HG03280 (cell line): Measurements from ENCODE around the gene SYNJ2BP.
"Not testable (repeated sequence)": the region's sequence is repeated elsewhere in the genome, so short reads cannot be mapped to it uniquely, and the experiment has no call there.

Source experiments
- ATAC-seq: cut with Tn5 transposase; IDR thresholded peaks from one replicate; pipeline ENCODE4 v1.9.1; 2021; ENCODE audit warnings: mild to moderate bottlenecking, moderate library complexity; ENCODE audit not compliant: unreplicated experiment

SYNJ2BP gene

GRCh38 chr14:70416725-70417349 lies at the start of gene SYNJ2BP:
SYNJ2BP (minus strand) TSS chr14:70417090; CDS start chr14:70416963, 127 bp downstream.
- no peak for ATAC-seq

DNA sequence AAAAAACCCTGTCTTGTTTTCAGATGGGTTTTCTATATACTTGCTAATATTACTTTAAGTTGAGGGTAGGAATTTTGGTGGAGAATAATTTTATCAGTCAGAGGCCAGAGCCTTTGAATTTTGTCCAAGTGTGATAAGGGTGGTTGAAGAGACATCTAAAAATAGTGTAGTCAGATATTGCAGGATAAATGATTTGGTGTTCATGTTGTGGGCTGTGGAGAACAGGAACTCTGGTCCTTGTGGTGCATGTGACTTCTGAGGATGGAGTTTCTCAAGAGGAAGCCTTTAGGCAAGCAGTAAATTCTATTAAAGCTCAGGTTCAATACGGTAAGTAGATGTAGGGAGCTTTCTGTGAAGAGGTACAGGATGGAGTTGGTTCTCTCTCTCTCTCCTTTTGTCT lies 37.8 kb upstream of the SYNJ2BP start:
- ATAC-seq = no peak

GRCh38 chr14:70451874-70452273 lies 35.0 kb upstream of the SYNJ2BP start, which contains the start of gene ADAM21:
ADAM21 (plus strand) TSS chr14:70452174; CDS start chr14:70457500, 5,326 bp downstream.
- no peak for ATAC-seq

DNA sequence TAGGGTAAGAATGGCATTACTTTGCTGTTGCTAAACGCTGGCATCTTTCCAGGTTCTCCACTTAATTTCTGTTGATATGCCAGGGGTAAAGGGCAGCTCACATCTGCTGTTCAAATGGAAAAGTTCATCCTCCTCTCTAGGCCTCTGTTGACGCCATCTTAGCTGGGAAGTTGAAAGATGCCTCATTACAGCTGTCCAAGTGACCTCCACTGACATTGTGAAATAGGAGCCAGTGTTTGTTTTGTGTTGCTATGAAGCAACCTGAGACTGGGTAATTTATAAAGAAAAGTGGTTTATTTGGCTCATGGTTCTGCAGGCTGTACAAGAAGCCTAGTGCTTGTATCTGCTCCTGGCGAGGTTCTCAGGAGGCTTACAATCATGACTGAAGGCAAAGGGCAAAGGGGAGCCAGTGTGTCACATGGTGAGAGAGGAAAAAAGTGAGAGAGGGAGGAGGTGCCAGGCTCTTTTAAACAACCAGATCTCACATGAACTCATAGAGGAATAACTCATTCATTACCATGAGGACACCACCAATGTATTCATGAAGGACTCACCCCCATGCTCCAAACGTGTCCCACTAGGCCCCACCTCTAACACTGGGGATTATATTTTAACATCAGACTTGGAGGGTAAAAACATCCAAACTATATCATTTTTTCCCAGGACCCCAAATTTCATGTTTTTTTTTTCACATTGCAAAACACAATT lies 31.9 kb upstream of the SYNJ2BP start:
- ATAC-seq = no peak

GRCh38 chr14:70442750-70443149 lies 25.9 kb upstream of the SYNJ2BP start:
- no peak for ATAC-seq

GRCh38 chr14:70441641-70442040 lies 24.8 kb upstream of the SYNJ2BP start:
- ATAC-seq = no peak

DNA sequence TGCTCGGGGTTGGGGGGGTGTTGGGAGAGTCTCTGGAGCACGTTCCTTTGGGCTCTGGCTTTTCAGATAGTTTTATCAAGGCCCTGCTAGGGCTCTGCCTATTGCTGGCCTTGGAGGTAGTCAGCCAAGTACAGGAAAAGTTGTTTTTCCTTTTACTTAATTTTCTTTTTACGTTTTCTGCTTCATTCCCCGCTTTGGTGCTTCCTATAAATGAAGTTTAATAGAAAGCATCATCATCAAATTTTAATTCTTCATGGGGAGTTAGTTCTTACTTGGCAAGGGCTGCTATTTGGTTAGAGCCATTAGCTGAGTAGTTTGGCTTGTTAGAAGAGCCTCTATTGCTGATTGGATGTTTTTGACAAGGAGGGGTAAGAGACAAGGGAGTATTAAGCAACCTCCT lies 20.0 kb upstream of the SYNJ2BP start:
- ATAC-seq = no peak

DNA sequence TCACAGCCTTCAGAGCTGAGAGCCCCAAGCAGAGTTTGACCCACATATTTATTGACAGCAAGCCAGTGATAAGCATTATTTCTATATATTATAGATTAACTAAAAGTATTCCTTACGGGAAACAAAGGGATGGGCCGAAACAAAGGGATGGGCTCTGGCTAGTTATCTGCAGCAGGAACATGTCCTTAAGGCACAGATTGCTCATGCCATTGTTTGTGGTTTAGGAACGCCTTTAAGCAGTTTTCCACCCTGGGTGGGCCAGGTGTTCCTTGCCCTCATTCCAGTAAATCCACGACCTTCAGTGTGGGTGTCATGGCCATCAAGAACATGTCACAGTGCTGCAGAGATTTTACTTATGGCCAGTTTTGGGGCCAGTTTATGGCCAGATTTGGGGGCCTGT lies 9.7 kb upstream of the SYNJ2BP start:
- ATAC-seq = not testable (repeated sequence)

DNA sequence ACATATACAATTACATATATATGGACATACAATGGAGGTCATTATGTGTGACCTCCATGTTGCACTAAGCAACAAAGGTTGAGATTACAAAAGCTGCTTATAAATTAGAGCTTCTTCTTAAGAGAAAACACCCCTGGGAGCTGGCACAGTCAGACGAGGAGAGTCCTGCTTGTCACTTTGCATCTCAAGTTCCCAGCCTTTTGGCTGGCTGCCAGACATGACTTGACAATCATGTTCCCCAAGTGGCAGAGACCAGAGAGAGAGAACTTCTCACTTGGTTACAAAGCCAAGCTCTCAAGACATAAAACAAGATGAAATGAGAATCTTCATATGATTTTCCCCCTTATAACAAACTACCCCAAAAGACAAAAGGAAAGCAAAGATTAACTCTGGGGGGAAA lies 8.5 kb upstream of the SYNJ2BP start:
- no peak for ATAC-seq

- ATAC-seq = no peak
Measured at GRCh38 chr14:70422538-70422937, 5.6 kb upstream of the SYNJ2BP start.

GRCh38 chr14:70419270-70419931 lies 2.5 kb upstream of the SYNJ2BP start:
- ATAC-seq = not testable (repeated sequence)

DNA sequence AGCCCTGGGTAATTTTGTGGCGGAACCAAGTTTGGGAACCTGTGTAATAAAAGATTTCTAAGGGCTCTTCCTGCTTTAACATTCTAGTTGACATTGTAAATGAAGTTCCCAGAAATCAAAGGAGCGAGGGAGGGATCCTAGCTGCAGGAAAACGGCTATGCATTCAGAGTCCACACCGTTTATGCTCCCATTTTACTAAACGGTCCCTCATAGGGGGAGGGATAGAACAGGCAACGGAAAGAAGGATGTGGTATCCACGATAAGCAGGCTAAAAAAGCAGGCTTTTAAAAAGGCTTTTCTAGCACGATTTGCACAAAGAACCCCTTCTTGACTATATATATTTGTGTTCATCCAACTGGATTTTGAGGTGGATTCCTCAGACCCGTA lies 559 bp downstream of the SYNJ2BP start:
- no peak for ATAC-seq

DNA sequence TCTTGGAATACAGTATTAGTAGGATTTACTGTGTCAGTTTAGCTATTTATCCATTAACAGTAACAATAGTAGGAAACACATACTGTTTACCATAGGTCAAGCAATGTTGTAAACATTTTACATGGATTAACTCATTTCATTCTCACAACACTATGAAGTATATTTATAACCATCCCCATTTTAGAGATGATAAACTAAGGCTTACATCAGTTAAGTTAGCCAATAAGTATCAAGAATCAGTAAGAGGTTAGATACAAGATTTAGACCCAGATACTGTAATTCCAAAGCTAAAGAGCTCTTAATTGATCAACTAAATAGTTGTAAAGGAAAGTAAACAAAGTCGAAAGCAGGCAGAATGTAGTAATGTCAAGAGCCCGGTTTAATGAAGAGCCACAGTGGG lies 1.1 kb downstream of the SYNJ2BP start:
- no peak for ATAC-seq

DNA sequence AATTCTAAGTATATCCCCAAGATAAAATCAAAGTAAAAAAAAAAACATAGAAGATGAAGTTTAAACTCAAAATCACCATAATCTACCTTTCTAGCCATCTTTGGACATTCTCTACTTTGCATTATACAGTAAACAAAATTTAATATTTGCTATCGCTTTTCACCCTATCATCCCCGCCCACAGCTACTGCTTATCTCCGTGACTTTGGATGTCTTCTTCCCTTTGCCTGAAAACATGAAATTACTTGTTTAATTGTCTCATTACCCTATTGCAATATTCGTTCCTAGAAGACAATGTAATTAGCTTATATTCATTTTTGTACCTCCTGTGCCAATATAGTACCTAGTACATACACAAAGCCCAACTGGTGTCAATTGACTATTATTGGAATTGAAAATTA lies 9.3 kb downstream of the SYNJ2BP start:
- no peak for ATAC-seq

- ATAC-seq = not testable (repeated sequence)
Measured at GRCh38 chr14:70406216-70406615, 10.7 kb downstream of the SYNJ2BP start.

DNA sequence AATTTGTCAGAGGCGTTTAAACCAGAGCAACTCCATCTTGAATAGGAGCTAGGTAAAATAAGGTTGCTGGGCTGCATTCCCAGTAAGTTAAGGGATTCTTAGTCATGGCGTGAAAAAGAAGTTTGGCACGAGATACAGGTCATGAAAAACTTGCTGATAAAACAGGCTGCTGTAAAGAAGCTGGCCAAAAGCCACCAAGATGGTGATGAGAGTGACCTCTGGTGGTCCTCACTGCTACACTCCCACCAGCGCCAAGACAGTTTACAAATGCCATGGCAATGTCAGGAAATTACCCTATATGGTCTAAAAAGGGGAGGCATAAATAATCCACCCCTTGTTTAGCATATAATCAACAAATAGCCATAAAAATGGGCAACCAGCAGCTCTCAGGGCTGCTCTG lies 13.6 kb downstream of the SYNJ2BP start:
- ATAC-seq = not testable (repeated sequence)

DNA sequence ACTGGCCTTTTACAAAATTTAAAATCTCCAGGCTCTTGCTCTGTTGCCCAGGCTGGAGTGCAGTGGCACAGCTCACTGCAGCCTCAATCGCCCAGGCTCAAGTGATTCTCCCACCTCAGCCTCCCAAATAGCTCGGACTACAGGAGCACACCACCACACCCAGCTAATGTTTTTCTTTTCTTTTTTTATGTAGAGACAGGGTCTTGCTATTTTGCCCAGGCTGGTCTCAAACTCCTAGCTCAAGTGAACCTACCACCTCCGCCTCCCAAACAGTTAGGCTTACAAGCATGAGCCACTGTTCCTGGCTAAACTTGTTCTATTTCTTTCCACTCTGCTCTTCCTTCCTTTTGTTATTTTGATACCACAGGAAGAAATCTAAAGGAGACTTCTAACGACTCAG lies 15.2 kb downstream of the SYNJ2BP start:
- ATAC-seq = no peak

DNA sequence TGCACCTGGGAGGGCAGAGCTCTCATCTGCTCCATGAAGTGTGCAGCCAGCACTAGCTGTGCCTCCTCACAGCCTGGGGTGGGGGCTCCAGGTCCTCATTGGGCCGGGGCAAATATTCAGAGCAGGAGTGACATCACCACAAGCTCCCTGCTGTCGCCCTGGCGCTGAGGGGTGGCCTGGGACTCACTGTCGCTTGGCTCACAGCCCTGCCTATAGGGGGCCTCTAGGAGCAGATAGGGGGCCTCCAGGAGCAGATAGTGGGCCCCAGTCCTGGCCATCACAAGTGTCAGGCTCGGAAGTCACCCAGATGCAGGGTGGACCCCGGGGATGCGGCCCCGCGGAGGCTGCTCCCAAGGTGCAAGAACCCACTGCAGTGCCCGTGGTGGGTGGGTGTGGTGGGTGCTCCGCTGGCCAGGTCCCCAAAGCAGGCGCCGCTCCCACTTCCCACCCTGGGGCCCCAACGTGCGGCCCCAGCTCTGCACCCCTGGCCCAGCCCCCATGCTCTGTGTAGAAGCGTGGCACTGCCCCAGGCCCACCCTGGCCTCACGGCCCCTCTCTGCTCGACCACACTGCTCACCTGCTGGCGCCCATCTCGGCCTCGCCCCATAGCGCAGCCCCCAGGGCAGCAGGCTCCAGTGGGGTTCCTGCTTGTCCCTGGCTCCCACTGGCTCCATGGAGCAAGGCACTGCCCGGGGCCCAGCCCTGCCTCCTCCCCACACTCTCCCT lies 18.0 kb downstream of the SYNJ2BP start:
- no peak for ATAC-seq

DNA sequence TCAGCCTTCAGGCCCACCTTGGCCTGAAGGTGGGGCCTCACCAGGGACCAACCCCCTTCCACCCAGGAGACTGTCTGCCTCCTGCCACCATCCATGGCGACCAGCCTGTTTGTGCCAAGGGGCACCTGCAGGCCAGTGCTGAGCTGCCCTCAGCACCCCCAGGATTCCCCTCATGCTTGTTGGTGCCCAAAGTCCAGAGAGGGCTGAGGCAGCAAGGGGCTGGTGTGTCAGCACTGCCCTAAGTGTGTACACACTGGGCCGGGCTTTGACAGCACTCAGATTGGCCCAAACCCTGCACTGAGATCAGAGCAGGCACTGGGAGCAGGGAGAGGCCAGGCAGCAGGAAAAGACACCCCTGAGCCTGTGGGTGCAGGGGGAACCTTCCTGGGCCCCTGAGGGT lies 18.6 kb downstream of the SYNJ2BP start:
- no peak for ATAC-seq

GRCh38 chr14:70397746-70398145 lies 19.1 kb downstream of the SYNJ2BP start:
- ATAC-seq = no peak

GRCh38 chr14:70394674-70395306 lies 22.1 kb downstream of the SYNJ2BP start:
- no peak for ATAC-seq
